NCI-H1105 treated with DMSO at 0.1 percent for 48 hours (cell line): ENCODE data around the gene KLHL18.
"Not testable (repeated sequence)": the region's sequence is repeated elsewhere in the genome, so short reads cannot be mapped to it uniquely, and the experiment has no call there.

ENCODE experiments used
- DNase-seq: peaks from one replicate; lab custom pipeline; 2025; lab: John Stamatoyannopoulos, UW

The KLHL18 gene

GRCh38 chr3:47362701-47363100 is 80.0 kb downstream of the KLHL18 start:
- no peak for DNase-seq

GRCh38 chr3:47365213-47366153 is 82.7 kb downstream of the KLHL18 start:
- no peak for DNase-seq

- no peak for DNase-seq
Measured at GRCh38 chr3:47366833-47367232, 84.1 kb downstream of the KLHL18 start.

- DNase-seq = no peak
Measured at GRCh38 chr3:47367631-47368030, 84.9 kb downstream of the KLHL18 start.

- not testable (repeated sequence) for DNase-seq
Measured at GRCh38 chr3:47370020-47370419, 87.3 kb downstream of the KLHL18 start.

GRCh38 chr3:47370887-47371697 is 88.3 kb downstream of the KLHL18 start:
- no peak for DNase-seq

- no peak for DNase-seq
Measured at GRCh38 chr3:47374587-47374986, 91.8 kb downstream of the KLHL18 start.

GRCh38 chr3:47376393-47376792 is 93.6 kb downstream of the KLHL18 start:
- no peak for DNase-seq

GRCh38 chr3:47377186-47377585 is 94.4 kb downstream of the KLHL18 start:
- DNase-seq = no peak

- DNase-seq = no peak
Measured at GRCh38 chr3:47378869-47379268, 96.1 kb downstream of the KLHL18 start.

- no peak for DNase-seq
Measured at GRCh38 chr3:47379411-47379899, 96.7 kb downstream of the KLHL18 start.

- DNase-seq = no peak
Measured at GRCh38 chr3:47380026-47380600, 97.4 kb downstream of the KLHL18 start.

- peak; percentile 92 for DNase-seq
Measured at GRCh38 chr3:47380601-47381316, 98.0 kb downstream of the KLHL18 start, which contains the start of gene PTPN23. PTPN23 (plus strand) TSS chr3:47381021; CDS start chr3:47381097, 76 bp downstream.

- peak; percentile 31 for DNase-seq
Measured at GRCh38 chr3:47381317-47382157, 98.8 kb downstream of the KLHL18 start.

- no peak for DNase-seq
Measured at GRCh38 chr3:47384425-47384824, 101.7 kb downstream of the KLHL18 start.

GRCh38 chr3:47385007-47385406 is 102.3 kb downstream of the KLHL18 start:
- no peak for DNase-seq

- DNase-seq = no peak
Measured at GRCh38 chr3:47385796-47386195, 103.1 kb downstream of the KLHL18 start.

GRCh38 chr3:47392933-47393332 is 110.2 kb downstream of the KLHL18 start:
- no peak for DNase-seq

GRCh38 chr3:47394140-47394870 is 111.6 kb downstream of the KLHL18 start:
- no peak for DNase-seq

GRCh38 chr3:47394881-47395280 is 112.1 kb downstream of the KLHL18 start:
- DNase-seq = no peak
